K562 (cell line): ENCODE results near the gene LUC7L3. TPM values are rescaled to one million over a fixed set of nuclear protein-coding genes. Genes with fewer than 3 reads are reported as not detected.
A peak's percentile ranks its signal among the peaks of the same experiment; 100 is the strongest.

Experiments used
- ATF1 ChIP-seq, 2 experiments: fragments of 450-650 bp in 1 of 2; IDR thresholded peaks; 2 replicates each; pipeline ENCODE4 v1.6.1; 2016; ENCODE audit warnings: missing compliant biosample characterization in 1 of 2, missing genetic modification characterization in 1 of 2
- CTBP1 ChIP-seq: fragments of 450-650 bp; IDR thresholded peaks from 2 replicates; pipeline ENCODE4 v1.6.1; 2016; ENCODE audit warnings: borderline replicate concordance
- DMBX1 ChIP-seq: fragments of 250-450 bp; sonication (Bioruptor Pico); IDR thresholded peaks from 2 replicates; pipeline ENCODE4 v1.8.0; 2022; ENCODE audit warnings: inconsistent platforms, mild to moderate bottlenecking, moderate library complexity, borderline replicate concordance
- ETV5 ChIP-seq: sonication (generic); formaldehyde crosslinking; IDR thresholded peaks from 2 replicates; pipeline ENCODE4 v1.4.0; 2020; ENCODE audit warnings: low read depth, mild to moderate bottlenecking, missing genetic modification reagents
- GABPB2 ChIP-seq: fragments of 250-450 bp; sonication (Bioruptor Pico); conservative IDR thresholded peaks from 2 replicates; pipeline ENCODE4 v1.5.1; 2021; ENCODE audit warnings: mild to moderate bottlenecking
- GMEB1 ChIP-seq: fragments of 250-450 bp; sonication (Bioruptor Pico); IDR thresholded peaks from 2 replicates; pipeline ENCODE4 v1.4.0; 2020; ENCODE audit warnings: mild to moderate bottlenecking
- GTF2E2 ChIP-seq: fragments of 200-800 bp; sonication (Bioruptor generic); IDR thresholded peaks from 2 replicates; pipeline ENCODE4 v1.6.1; 2016; ENCODE audit warnings: missing genetic modification characterization, missing compliant biosample characterization
- HMGXB4 ChIP-seq: sonication (generic); formaldehyde crosslinking; IDR thresholded peaks from 2 replicates; pipeline ENCODE4 v1.8.1; 2023; ENCODE audit warnings: mild to moderate bottlenecking, missing genetic modification reagents
- IRF9 ChIP-seq: fragments of 450-650 bp; IDR thresholded peaks from 2 replicates; pipeline ENCODE4 v1.6.1; 2016; ENCODE audit warnings: missing biosample characterization, missing genetic modification characterization
- KLF13 ChIP-seq: fragments of 450-650 bp; IDR thresholded peaks from 2 replicates; pipeline ENCODE4 v1.6.1; 2016; ENCODE audit warnings: missing genetic modification characterization, low read depth, mild to moderate bottlenecking, missing compliant biosample characterization, moderate library complexity, borderline replicate concordance
- LEF1 ChIP-seq: fragments of 450-650 bp; IDR thresholded peaks from 2 replicates; pipeline ENCODE4 v1.6.1; 2016; ENCODE audit warnings: mild to moderate bottlenecking
- MEIS2 ChIP-seq: fragments of 450-650 bp; IDR thresholded peaks from 2 replicates; pipeline ENCODE4 v1.6.1; 2014; ENCODE audit warnings: mild to moderate bottlenecking; ENCODE audit not compliant: partially characterized antibody
- NFIX ChIP-seq: fragments of 250-450 bp; sonication (Bioruptor Pico); IDR thresholded peaks from 2 replicates; pipeline ENCODE4 v1.4.0; 2020; ENCODE audit warnings: low read depth, mild to moderate bottlenecking, moderate library complexity
- POLR2AphosphoS2 ChIP-seq: IDR thresholded peaks from 2 replicates; pipeline ENCODE4 v1.6.1; 2012; ENCODE audit warnings: low read length, improper control_type of control experiment
- RB1 ChIP-seq: fragments of 450-650 bp; IDR thresholded peaks from 2 replicates; pipeline ENCODE4 v1.6.1; 2017; ENCODE audit warnings: low read depth, mild to moderate bottlenecking
- SIN3A ChIP-seq, 2 experiments: fragments of 150-350 bp in 1 of 2; IDR thresholded peaks; 2 replicates each; pipeline ENCODE4 v1.6.1; 2011 to 2016; ENCODE audit warnings: borderline replicate concordance in 2 of 2, low read depth in 2 of 2, low read length in 2 of 2, mild to moderate bottlenecking in 2 of 2, moderate library complexity in 2 of 2; ENCODE audit not compliant: control insufficient read depth in 1 of 2
- SMARCC2 ChIP-seq: fragments of 450-650 bp; IDR thresholded peaks from 2 replicates; pipeline ENCODE4 v1.6.1; 2017; ENCODE audit warnings: antibody characterized with exemption, moderate library complexity, mild to moderate bottlenecking, low read depth
- TAF1 ChIP-seq: IDR thresholded peaks from 2 replicates; pipeline ENCODE4 v1.6.1; 2011; ENCODE audit warnings: mild to moderate bottlenecking, low read length, moderate library complexity; ENCODE audit not compliant: insufficient read depth, control insufficient read depth, severe bottlenecking; ENCODE audit errors: extremely low read depth
- ZNF347 ChIP-seq: fragments of 450-650 bp; formaldehyde crosslinking; IDR thresholded peaks from 2 replicates; pipeline ENCODE4 v1.4.0; 2020; ENCODE audit warnings: low read depth, mild to moderate bottlenecking, moderate library complexity
- ZNF507 ChIP-seq: conservative IDR thresholded peaks from 2 replicates; pipeline ENCODE4 v1.6.1; 2017; ENCODE audit warnings: missing genetic modification characterization, missing compliant biosample characterization
- polyA plus RNA-seq, 8 experiments: library from polyadenylated mRNA; depleted of rRNA in 4 of 8; stranded (reverse) in 5 of 8; unstranded in 3 of 8; fragments of >200 nt; fragmentation: Nextera tagmentation in 2 of 8; fragmentation: Illumina TruSeq in 1 of 8; extraction: Ambion mirVana in 2 of 8; extraction: Trizol in 1 of 8; gene quantifications; 2 replicates each; pipeline versions ENCODE4 v1.2.1 to v1.2.3, GENCODE V29; 2011 to 2014; ENCODE audit warnings: inconsistent platforms in 1 of 8, missing spikeins in 1 of 8
- total RNA-seq, 7 experiments: library from RNA; depleted of rRNA in 6 of 7; stranded (reverse); fragments of >200 nt in 6 of 7; fragmentation: Illumina TruSeq in 2 of 7; extraction: Trizol in 2 of 7; gene quantifications; 2 replicates each; pipeline versions ENCODE4 v1.2.1 to v1.2.3, GENCODE V29; 2011 to 2021; ENCODE audit warnings: low replicate concordance in 1 of 7

The LUC7L3 gene
- total and polyA plus RNA-seq, 9 of the 15 experiments (the other 6 are each of a cell fraction or from before 2014, with no cell fraction given), result 80.8 to 284 (median 127) TPM

- TF ChIP-seq KLF13 (tag) (peak; percentile 52; the same call in 1 of the 2 replicates), ZNF347 (CRISPR knock-in tag) (no peak), ZNF507 (no peak), SMARCC2 (peak; percentile 18; the same call in 1 of the 2 replicates), GTF2E2 (peak; percentile 98), ETV5 (CRISPR knock-in tag) (no peak), TAF1 (peak; percentile 96), GABPB2 (no peak), SIN3A (IDR thresholded peaks at IDR 0.05; ENCODE audit: borderline replicate concordance in 2 of 2, control insufficient read depth in 1 of 2, low read depth in 2 of 2, low read length in 2 of 2) (peak; percentile 75 to 79), ATF1 (CRISPR knock-in tag; IDR thresholded peaks at IDR 0.05) (no peak), ATF1 (tag; IDR thresholded peaks at IDR 0.05) (no peak), GMEB1 (peak; percentile 29; the same call in 1 of the 2 replicates), NFIX (no peak), DMBX1 (peak; percentile 44; the same call in 1 of the 2 replicates), POLR2AphosphoS2 (no peak), CTBP1 (peak; percentile 79; the same call in 1 of the 2 replicates), HMGXB4 (CRISPR knock-in tag) (0 out of 2 replicates have a peak, but pooled peaks have one; percentile 47), LEF1 (no peak), IRF9 (tag) (no peak), RB1 (peak; percentile 93), MEIS2 (peak; percentile 10)
Observed at GRCh38 chr17:50707289-50708049, 11.9 kb upstream of the LUC7L3 start, which contains the start of gene ANKRD40 (continued).
